CD4-positive, alpha-beta T cell (primary cell): Measurements from ENCODE around the gene ANKZF1. TPM values are rescaled to one million over a fixed set of nuclear protein-coding genes. Genes with fewer than 3 reads are reported as not detected.

ENCODE experiments used
- ATAC-seq: fragments of 200-7000 bp; cut with Tn5 transposase; one replicate; pipeline ENCODE4 v1.10.0; 2022; ENCODE audit warnings: mild to moderate bottlenecking; ENCODE audit not compliant: poor library complexity
- CTCF ChIA-PET: fragments of 350-600 bp; sonication (Branson Sonifier 250); formaldehyde crosslinking; loops from one replicate; lab custom pipeline; 2021; ENCODE audit warnings: antibody characterized with exemption, inconsistent platforms; lab: Charles Lee
- POLR2A ChIA-PET: fragments of 350-600 bp; sonication (Branson Sonifier 250); formaldehyde crosslinking; loops from one replicate; lab custom pipeline; 2021; ENCODE audit warnings: antibody characterized with exemption, inconsistent platforms; lab: Charles Lee
- DNase-seq, 14 experiments: peaks; one replicate each; pipeline ENCODE4 v3.0.0-alpha.2; 2013 to 2020; ENCODE audit warnings: mixed read lengths in 2 of 14
- H3K27ac ChIP-seq, 2 donors: one replicate each; pipeline versions ENCODE4 v1.5.1 to v1.7.0; 2013; ENCODE audit warnings: low read length in 2 of 2, low read depth in 1 of 2, mild to moderate bottlenecking in 1 of 2
- H3K27me3 ChIP-seq, 2 experiments: 1 replicate in 1 of 2; 2 replicates in 1 of 2; pipeline versions ENCODE4 v1.6.1 to v1.7.0; 2013; ENCODE audit warnings: low read length in 2 of 2, control low read depth in 1 of 2, mild to moderate bottlenecking in 1 of 2, moderate library complexity in 1 of 2; ENCODE audit not compliant: insufficient read depth in 2 of 2, control insufficient read depth in 1 of 2
- H3K36me3 ChIP-seq: one replicate; pipeline ENCODE4 v1.6.1; 2013; ENCODE audit warnings: low read length, control low read depth; ENCODE audit not compliant: insufficient read depth
- H3K4me1 ChIP-seq: one replicate; pipeline ENCODE4 v1.6.1; 2013; ENCODE audit warnings: low read length, control low read depth; ENCODE audit not compliant: insufficient read depth
- H3K4me3 ChIP-seq: one replicate; pipeline ENCODE4 v1.5.1; 2013; ENCODE audit warnings: mild to moderate bottlenecking, low read length, moderate library complexity
- H3K9me3 ChIP-seq, 2 experiments: 1 replicate in 1 of 2; 2 replicates in 1 of 2; pipeline versions ENCODE4 v1.6.1 to v1.7.0; 2013; ENCODE audit warnings: low read length in 2 of 2, mild to moderate bottlenecking in 2 of 2, control low read depth in 1 of 2, moderate library complexity in 1 of 2; ENCODE audit not compliant: control insufficient read depth in 1 of 2, insufficient read depth in 1 of 2
- H3K27ac Mint-ChIP-seq: one replicate; pipeline ENCODE4 v1.8.0; 2020; ENCODE audit warnings: mixed read lengths
- H3K27me3 Mint-ChIP-seq: one replicate; pipeline ENCODE4 v1.8.0; 2021; ENCODE audit warnings: mixed read lengths
- H3K36me3 Mint-ChIP-seq: one replicate; pipeline ENCODE4 v1.8.0; 2021; ENCODE audit warnings: low read depth, mixed read lengths
- H3K4me1 Mint-ChIP-seq: one replicate; pipeline ENCODE4 v1.8.0; 2021; ENCODE audit warnings: low read depth, mixed read lengths
- H3K4me3 Mint-ChIP-seq: one replicate; pipeline ENCODE4 v1.8.0; 2020; ENCODE audit warnings: mild to moderate bottlenecking, mixed read lengths
- H3K9me3 Mint-ChIP-seq: one replicate; pipeline ENCODE4 v1.8.0; 2020; ENCODE audit warnings: mixed read lengths
- intact Hi-C, 2 experiments: fragments of 100-400 bp; cut with DNase I in 1 of 2; cut with micrococcal nuclease in 1 of 2; formaldehyde crosslinking; loops; one replicate each; pipeline versions ENCODE4 v1.15.1 to v1.9.0; 2023 to 2025; cut with DNase I, micrococcal nuclease
- total RNA-seq, 174 experiments: library from RNA in 2 of 174; stranded (reverse) in 2 of 174; gene quantifications; one replicate each; pipeline ENCODE4 v1.2.3 and lab custom pipeline; 2021 to 2026
- TF ChIP-seq, protein P1 (sequence below): fragments of 200-600 bp; IDR thresholded peaks from one replicate; pipeline ENCODE4 v1.8.0; 2022; ENCODE audit warnings: antibody characterized with exemption, mild to moderate bottlenecking

ANKZF1 gene
- total RNA-seq, 2 experiments from 2014 or later: 128 to 135 TPM

GRCh38 chr2:219272356-219272755 lies 42.8 kb downstream of the ANKZF1 start:
- H3K27ac Mint-ChIP-seq: no peak overlapping the region
- no peaks in the 10 kb centered on the region for H3K9me3 ChIP-seq
- DNase-seq (no peak), ATAC-seq (no peak)
- peaks cover 2% of the 10 kb centered on the region for H3K4me1 ChIP-seq
- no peaks in the 10 kb centered on the region for H3K36me3 ChIP-seq
- no peaks in the 10 kb centered on the region for H3K36me3 Mint-ChIP-seq
- peaks cover 0 to 2% of the 10 kb centered on the region in 2 experiments for H3K27me3 ChIP-seq
- no peak overlapping the region for H3K4me3 ChIP-seq
- no peak overlapping the region for H3K4me3 Mint-ChIP-seq
- intact Hi-C loops: no loop called here
- H3K4me1 Mint-ChIP-seq: peaks cover 2% of the 10 kb centered on the region
- H3K27ac ChIP-seq: no peak overlapping the region
- no peaks in the 10 kb centered on the region for H3K9me3 Mint-ChIP-seq
- ChIA-PET CTCF (no interaction called here), POLR2A (interaction anchor here (2.1 kb wide), 1 partner anchor 19 kb away, joined by 7 read pairs; the partner anchor contains the start of genes TUBA4A and TUBA4B)
- no peaks in the 10 kb centered on the region for H3K27me3 Mint-ChIP-seq
- TF ChIP-seq, protein P1, sequence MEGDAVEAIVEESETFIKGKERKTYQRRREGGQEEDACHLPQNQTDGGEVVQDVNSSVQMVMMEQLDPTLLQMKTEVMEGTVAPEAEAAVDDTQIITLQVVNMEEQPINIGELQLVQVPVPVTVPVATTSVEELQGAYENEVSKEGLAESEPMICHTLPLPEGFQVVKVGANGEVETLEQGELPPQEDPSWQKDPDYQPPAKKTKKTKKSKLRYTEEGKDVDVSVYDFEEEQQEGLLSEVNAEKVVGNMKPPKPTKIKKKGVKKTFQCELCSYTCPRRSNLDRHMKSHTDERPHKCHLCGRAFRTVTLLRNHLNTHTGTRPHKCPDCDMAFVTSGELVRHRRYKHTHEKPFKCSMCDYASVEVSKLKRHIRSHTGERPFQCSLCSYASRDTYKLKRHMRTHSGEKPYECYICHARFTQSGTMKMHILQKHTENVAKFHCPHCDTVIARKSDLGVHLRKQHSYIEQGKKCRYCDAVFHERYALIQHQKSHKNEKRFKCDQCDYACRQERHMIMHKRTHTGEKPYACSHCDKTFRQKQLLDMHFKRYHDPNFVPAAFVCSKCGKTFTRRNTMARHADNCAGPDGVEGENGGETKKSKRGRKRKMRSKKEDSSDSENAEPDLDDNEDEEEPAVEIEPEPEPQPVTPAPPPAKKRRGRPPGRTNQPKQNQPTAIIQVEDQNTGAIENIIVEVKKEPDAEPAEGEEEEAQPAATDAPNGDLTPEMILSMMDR: no peak

DNA sequence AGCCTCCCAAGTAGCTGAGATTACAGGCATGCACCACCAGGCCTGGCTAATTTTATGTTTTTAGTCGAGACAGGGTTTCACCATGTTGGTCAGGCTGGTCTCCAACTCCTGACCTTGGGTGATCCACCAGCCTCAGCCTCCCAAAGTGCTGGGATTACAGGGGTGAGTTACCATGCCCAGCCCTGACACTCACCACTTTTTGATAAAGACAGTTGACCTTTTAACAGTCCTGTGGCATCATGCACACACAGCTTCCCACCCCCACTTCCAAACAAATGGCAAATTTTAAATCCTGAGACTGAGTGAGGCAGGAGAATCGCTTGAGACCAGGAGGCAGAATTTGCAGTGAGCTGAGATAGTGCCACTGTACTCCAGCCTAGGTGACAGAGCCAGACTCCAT lies 43.4 kb downstream of the ANKZF1 start:
- Mint-ChIP-seq H3K27ac (no peak overlapping the region), H3K4me1 (peaks cover 9% of the 10 kb centered on the region), H3K27me3 (no peaks in the 10 kb centered on the region), H3K36me3 (no peaks in the 10 kb centered on the region), H3K4me3 (no peak overlapping the region), H3K9me3 (no peaks in the 10 kb centered on the region)
- Histone ChIP-seq H3K4me3 (no peak overlapping the region), H3K27me3 (peaks cover 0 to 2% of the 10 kb centered on the region in 2 experiments), H3K36me3 (no peaks in the 10 kb centered on the region), H3K27ac (no peak overlapping the region), H3K9me3 (no peaks in the 10 kb centered on the region), H3K4me1 (peaks cover 8% of the 10 kb centered on the region)
- ChIA-PET CTCF (interaction anchor here (2.1 kb wide), 1 partner anchor 22 kb away, joined by 15 read pairs; no protein-coding TSS in a partner anchor), POLR2A (interaction anchor here (2.1 kb wide), 1 partner anchor 20 kb away, joined by 7 read pairs; the partner anchor contains the start of genes TUBA4A and TUBA4B)
- TF ChIP-seq, protein P1: no peak
- DNase-seq (no peak), ATAC-seq (no peak)
- intact Hi-C loops: no loop called here

DNA sequence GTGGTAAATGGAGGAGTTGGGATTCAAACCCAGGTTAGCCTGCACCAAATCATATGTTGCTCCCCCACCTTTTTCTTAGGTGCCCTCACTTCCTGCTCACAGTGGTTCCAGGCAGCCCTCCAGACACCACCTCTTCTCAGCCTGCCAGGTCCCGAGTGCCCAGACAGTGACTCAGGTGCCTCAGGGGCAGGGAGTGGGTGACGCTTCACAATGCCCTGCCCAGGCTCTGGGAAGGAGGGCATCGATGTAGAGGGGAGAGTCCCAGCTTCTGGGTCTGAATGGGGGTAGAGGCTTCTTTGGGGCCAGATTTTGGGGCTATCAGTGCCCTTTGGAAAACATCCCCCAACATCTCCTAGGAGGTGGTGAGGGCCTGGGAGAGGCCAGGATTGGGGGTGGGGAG lies 44.3 kb downstream of the ANKZF1 start:
- Mint-ChIP-seq H3K27me3 (no peaks in the 10 kb centered on the region), H3K4me1 (peaks cover 18% of the 10 kb centered on the region), H3K9me3 (no peaks in the 10 kb centered on the region), H3K27ac (no peak overlapping the region), H3K4me3 (no peak overlapping the region), H3K36me3 (no peaks in the 10 kb centered on the region)
- no peaks in the 10 kb centered on the region for H3K9me3 ChIP-seq
- intact Hi-C loops: no loop called here
- peaks cover 0 to 2% of the 10 kb centered on the region in 2 experiments for H3K27me3 ChIP-seq
- H3K4me1 ChIP-seq: peaks cover 17% of the 10 kb centered on the region
- CTCF ChIA-PET: interaction anchor here (1.2 to 2.1 kb wide), 2 partner anchors 19 to 21 kb away, joined by 3 to 15 read pairs; no protein-coding TSS in a partner anchor
- no peak overlapping the region for H3K4me3 ChIP-seq
- DNase-seq (no peak), ATAC-seq (no peak)
- TF ChIP-seq, protein P1: no peak
- H3K27ac ChIP-seq: no peak overlapping the region
- H3K36me3 ChIP-seq: no peaks in the 10 kb centered on the region
- POLR2A ChIA-PET: interaction anchor here (0.8 to 2.1 kb wide), 2 partner anchors 19 to 21 kb away, joined by 3 to 7 read pairs; partner anchors contain the start of genes TUBA4A and TUBA4B
